ENCODE data around the gene TBL1XR1. TPM values are rescaled to one million over a fixed set of nuclear protein-coding genes. Genes with fewer than 3 reads are reported as not detected.
A peak's percentile ranks its signal among the peaks of the same experiment; 100 is the strongest.

The TBL1XR1 gene
- total RNA-seq, 1 experiment from 2014 or later = 175 TPM

GRCh38 chr3:177106184-177106583 is 91.1 kb downstream of the TBL1XR1 start:
- Mint-ChIP-seq H3K4me3 (no peak overlapping the region), H3K36me3 (ENCODE audit: insufficient read depth in 1 of 3, low read depth in 3 of 3) (peaks cover 0 to 1% (median 0%) of the 10 kb centered on the region in 3 experiments; a peak in 1 of 7 replicates), H3K9me3 (no peaks in the 10 kb centered on the region), H3K27ac (peak overlapping the region in 1 of 3 experiments; percentile 0; a peak in 1 of 7 replicates), H3K27me3 (ENCODE audit: low read depth) (no peaks in the 10 kb centered on the region), H3K4me1 (peaks cover 64 to 76% of the 10 kb centered on the region in 2 experiments)
- Histone ChIP-seq H3K14ac (ENCODE audit: insufficient read depth, low read length) (no peak overlapping the region), H4K5ac (ENCODE audit: insufficient read length, low read depth, low read length) (no peak overlapping the region), H4K8ac (replicated peaks; ENCODE audit: insufficient read length, low read depth, low read length) (no peak overlapping the region), H3K4me2 (ENCODE audit: insufficient read depth, insufficient read length, low read length) (no peak overlapping the region), H3K9ac (ENCODE audit: extremely low read depth, insufficient read length, low read length) (no peak overlapping the region), H3K23ac (ENCODE audit: insufficient read length, low read depth, low read length) (no peak overlapping the region), H3K9me3 (ENCODE audit: control insufficient read depth, low read depth, low read length) (no peaks in the 10 kb centered on the region), H3K79me2 (ENCODE audit: insufficient read depth, low read length) (peaks cover 44% of the 10 kb centered on the region), H3T11ph (ENCODE audit: low read length) (no peak overlapping the region), H2BK12ac (ENCODE audit: insufficient read length, low read depth, low read length) (no peak overlapping the region), H4K20me1 (ENCODE audit: control insufficient read depth, insufficient read depth, insufficient read length) (no peaks in the 10 kb centered on the region), H3K23me2 (ENCODE audit: insufficient read length, low read depth, low read length, poor library complexity, severe bottlenecking) (no peaks in the 10 kb centered on the region), H2AFZ (ENCODE audit: low read length) (no peak overlapping the region), H3K27ac (ENCODE audit: insufficient read length, low read depth, low read length) (no peak overlapping the region), H4K91ac (ENCODE audit: insufficient read length, low read depth, low read length) (no peak overlapping the region), H3K18ac (ENCODE audit: insufficient read length, low read depth, low read length) (no peak overlapping the region), H3K79me1 (ENCODE audit: insufficient read depth, low read depth, low read length, poor library complexity, severe bottlenecking) (peaks cover 3% of the 10 kb centered on the region), H3K4me1 (ENCODE audit: insufficient read depth, low read length) (peaks cover 9% of the 10 kb centered on the region; the same call in 1 of the 2 replicates), H2BK20ac (ENCODE audit: low read depth, low read length, poor library complexity, severe bottlenecking) (no peak overlapping the region), H2BK120ac (ENCODE audit: low read depth, low read length, poor library complexity, severe bottlenecking) (no peak overlapping the region), H3K4ac (ENCODE audit: low read depth, low read length) (no peak overlapping the region), H2BK5ac (ENCODE audit: insufficient read length, low read length) (no peak overlapping the region), H3K56ac (ENCODE audit: insufficient read length, low read depth, low read length) (no peak overlapping the region), H2AK5ac (ENCODE audit: insufficient read length, low read length) (no peak overlapping the region), H3K27me3 (ENCODE audit: insufficient read depth, low read length) (no peaks in the 10 kb centered on the region), H2BK15ac (ENCODE audit: low read depth, low read length) (no peak overlapping the region)
- TF ChIP-seq, protein P1, sequence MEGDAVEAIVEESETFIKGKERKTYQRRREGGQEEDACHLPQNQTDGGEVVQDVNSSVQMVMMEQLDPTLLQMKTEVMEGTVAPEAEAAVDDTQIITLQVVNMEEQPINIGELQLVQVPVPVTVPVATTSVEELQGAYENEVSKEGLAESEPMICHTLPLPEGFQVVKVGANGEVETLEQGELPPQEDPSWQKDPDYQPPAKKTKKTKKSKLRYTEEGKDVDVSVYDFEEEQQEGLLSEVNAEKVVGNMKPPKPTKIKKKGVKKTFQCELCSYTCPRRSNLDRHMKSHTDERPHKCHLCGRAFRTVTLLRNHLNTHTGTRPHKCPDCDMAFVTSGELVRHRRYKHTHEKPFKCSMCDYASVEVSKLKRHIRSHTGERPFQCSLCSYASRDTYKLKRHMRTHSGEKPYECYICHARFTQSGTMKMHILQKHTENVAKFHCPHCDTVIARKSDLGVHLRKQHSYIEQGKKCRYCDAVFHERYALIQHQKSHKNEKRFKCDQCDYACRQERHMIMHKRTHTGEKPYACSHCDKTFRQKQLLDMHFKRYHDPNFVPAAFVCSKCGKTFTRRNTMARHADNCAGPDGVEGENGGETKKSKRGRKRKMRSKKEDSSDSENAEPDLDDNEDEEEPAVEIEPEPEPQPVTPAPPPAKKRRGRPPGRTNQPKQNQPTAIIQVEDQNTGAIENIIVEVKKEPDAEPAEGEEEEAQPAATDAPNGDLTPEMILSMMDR (conservative IDR thresholded peaks at IDR 0.05) = no peak
- no CpG with 5 or more reads among the region's 7 CpGs for WGBS (ENCODE audit: extremely low coverage, insufficient read length, low lambda C conversion rate)
- no peak for DNase-seq

All from H9 (cell line).